GM12801 (cell line): Measurements from ENCODE around the gene AFDN.

Experiments
- TF ChIP-seq, protein P1 (sequence below): IDR thresholded peaks from one replicate; pipeline ENCODE4 v1.5.1; 2011; ENCODE audit warnings: control low read depth; ENCODE audit not compliant: insufficient read length; ENCODE audit errors: extremely low read depth

AFDN gene

DNA sequence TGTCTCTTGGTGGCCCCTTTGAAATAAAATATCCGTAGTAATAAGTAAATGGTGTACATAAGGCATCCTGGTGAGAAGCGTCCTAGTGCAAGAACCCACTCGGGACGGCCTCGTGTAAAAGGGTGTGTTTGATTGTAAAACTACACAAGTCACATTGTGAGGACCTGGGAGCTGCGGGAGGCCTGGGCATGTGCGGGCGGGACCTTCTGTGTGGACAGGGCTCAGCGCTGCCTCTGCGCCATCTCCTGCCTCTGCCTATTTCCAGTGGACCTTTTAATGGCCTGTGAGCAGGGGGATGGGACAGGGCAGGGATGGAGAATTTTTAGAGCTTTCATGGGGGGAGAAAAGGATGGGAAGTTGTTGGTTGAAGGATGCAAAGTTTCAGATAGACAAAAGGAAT, 145.5 kb downstream of the AFDN start:
- TF ChIP-seq, protein P1, sequence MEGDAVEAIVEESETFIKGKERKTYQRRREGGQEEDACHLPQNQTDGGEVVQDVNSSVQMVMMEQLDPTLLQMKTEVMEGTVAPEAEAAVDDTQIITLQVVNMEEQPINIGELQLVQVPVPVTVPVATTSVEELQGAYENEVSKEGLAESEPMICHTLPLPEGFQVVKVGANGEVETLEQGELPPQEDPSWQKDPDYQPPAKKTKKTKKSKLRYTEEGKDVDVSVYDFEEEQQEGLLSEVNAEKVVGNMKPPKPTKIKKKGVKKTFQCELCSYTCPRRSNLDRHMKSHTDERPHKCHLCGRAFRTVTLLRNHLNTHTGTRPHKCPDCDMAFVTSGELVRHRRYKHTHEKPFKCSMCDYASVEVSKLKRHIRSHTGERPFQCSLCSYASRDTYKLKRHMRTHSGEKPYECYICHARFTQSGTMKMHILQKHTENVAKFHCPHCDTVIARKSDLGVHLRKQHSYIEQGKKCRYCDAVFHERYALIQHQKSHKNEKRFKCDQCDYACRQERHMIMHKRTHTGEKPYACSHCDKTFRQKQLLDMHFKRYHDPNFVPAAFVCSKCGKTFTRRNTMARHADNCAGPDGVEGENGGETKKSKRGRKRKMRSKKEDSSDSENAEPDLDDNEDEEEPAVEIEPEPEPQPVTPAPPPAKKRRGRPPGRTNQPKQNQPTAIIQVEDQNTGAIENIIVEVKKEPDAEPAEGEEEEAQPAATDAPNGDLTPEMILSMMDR = no peak

DNA sequence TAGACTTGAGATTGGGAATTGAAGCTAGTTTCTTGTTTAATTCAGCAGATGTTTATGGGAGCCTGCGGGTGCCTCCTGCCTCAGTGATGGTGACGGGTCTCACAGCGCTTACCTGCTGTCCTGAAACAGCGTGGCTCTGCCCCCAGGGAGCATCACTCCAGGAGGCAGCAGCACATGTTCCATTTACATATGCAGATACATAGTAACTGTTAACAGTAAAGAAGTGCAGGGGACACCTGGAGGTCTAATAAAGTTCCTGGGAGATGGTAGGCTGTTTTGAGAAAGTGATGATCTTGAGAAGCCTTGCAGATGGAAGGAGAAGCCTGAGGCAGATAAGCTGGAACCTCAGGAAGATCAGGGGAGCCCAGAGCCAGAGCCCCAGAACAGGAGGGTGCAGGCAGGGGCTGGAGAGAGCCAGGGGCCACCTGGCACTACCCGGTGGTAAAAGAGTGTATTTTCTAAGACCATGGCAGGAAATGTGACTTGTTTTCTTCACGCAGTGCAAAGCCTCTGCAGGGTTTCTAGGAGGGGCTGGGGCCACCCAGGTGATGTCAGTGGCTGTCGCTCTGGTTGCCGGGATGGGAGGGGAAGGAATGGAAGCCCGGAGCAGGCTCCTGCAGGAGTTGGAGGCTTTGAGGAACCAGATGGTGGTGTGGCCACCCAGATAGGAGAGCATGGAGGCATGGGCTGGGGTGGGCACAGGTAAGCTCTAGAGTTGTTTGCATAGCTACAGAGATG, 146.6 kb downstream of the AFDN start:
- TF ChIP-seq, protein P1 = no peak

DNA sequence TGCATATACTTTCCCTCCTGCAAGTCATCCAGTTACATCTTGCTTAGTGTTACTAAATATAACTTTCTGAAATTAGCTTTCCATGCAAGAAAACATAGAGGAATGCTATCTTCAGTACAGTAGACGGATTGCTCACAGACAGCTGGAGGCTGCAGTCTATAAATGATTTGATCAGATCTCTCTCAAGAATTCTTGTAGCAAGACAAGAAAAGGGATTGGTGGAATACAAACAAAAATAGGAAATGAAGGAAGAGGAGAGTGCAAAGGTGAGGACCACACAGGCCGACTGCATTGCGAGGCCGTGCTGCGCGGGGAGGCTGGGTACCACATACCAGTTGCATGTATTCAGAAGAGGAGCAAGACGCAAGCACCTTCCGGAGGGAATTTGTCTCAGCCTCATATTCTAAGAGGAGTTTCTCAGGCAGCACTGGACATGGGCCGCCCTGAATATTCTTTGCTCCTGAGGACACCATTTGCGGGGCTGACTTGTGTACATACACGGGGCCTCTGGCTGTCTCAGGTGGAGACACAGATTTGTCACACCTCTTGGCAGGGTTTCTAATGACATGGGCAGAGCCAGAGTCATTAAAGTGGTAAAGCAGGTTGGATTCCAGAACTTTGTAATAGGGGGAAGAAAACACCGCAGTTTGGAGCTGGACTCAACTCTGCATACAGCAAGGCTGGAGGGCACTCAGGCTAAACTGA, 148.1 kb downstream of the AFDN start:
- TF ChIP-seq, protein P1 = no peak

DNA sequence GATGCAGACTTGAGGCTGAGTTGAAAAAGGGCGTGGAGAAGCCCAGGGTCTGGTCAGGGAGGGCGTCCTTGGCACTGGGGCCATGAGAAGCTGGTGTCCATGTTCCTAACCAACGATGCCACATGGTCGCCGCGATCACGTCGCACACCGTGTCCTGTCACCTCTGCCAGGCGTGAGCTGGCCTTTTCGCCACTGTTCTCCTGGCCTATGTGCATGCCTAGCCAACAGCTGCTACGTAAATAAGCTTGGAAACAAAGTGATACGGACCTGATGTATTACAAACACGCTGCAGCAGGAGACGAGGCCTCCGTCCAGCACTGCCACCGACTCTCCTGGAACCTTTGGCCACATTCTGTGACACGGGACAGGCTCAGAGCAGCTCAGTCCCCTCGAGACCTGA, 148.7 kb downstream of the AFDN start:
- TF ChIP-seq, protein P1 = no peak

DNA sequence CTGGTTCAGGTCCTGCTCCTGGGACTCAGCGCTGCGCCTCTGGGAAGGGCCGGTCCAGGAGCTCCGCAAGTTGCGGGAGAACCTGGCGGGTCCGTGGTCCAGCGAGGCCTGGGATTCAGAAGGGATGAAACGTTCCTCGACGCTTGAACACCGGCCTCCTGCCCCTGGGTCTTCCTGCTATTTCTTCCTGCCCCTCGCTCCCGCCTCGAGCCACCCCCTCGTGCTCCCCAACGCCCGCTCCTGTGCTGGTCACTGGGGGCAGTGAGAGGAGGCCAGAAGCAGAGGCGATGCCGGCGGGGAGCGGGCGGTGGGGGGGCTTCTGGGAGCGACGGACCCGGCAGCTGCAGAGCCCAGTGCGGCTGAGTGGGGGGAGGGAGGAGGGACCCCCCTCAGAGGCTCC, 150.0 kb downstream of the AFDN start:
- TF ChIP-seq, protein P1 = no peak

DNA sequence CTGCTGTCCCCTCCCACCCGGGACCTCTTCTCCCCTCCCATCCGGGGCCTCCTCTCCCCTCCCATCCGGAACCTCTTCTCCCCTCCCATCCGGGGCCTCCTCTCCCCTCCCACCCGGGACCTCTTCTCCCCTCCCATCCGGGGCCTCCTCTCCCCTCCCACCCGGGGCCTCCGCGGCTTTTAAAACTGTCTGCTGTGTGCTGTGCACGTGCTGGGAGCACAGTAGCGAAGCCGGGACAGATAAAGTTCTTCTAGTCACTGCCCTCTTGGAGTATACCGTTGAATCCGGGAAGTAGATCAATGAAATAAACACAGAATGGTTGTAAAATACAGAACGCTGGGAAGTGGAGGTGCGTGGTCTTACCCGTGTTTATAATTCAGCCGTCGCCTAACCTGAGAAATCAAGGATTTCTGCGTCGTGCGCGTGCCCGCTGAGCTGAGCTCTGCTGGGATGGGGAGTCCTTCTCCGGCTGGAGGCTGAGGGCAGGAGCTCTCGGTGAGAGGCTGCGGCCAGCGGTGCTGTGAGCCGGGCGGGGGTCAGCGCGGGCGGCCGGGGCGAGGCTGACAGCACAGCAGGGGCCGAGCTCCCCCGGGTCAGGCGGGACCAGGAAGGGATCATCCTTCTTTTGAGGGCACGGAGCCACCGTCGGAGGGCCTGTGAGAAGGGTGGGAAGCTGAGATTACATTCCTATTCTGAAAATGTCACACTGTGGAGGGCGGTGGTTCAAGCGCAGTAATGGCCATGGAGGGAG, 151.2 kb downstream of the AFDN start:
- TF ChIP-seq, protein P1 = no peak

DNA sequence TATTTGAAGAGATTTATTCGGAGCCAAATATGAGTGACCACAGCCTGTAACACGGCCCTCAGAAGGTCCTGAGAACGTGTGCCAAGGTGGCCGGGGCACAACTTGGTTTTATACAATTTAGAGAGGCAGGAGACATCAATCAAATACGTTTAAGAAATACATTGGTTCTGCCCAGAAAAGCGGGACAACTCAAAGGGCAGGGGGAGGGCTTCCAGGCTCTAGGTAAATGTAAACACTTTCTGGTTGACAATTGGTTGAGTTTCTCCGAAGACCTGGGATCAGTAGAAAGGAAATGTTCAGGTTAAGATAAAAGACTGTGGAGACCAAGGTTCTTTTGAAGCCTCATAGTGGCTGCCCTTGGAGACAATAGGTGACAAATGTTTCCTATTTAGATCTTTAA, 151.9 kb downstream of the AFDN start:
- TF ChIP-seq, protein P1 = no peak
